Fibroblast of skin of right biceps (primary cell): ENCODE results near the gene NFIB.
A peak's percentile ranks its signal among the peaks of the same experiment; 100 is the strongest.

Source experiments
- DNase-seq: peaks from one replicate; pipeline ENCODE4 v3.0.0-alpha.2; 2013

Gene NFIB

GRCh38 chr9:14303521-14303920 lies 10.4 kb downstream of the NFIB start:
- no peak for DNase-seq

- DNase-seq = no peak
Measured at GRCh38 chr9:14303100-14303499, 10.8 kb downstream of the NFIB start.

GRCh38 chr9:14302405-14302804 lies 11.5 kb downstream of the NFIB start:
- no peak for DNase-seq

- DNase-seq = no peak
Measured at GRCh38 chr9:14301583-14302021, 12.3 kb downstream of the NFIB start.

GRCh38 chr9:14301006-14301405 lies 12.9 kb downstream of the NFIB start:
- no peak for DNase-seq

- no peak for DNase-seq
Measured at GRCh38 chr9:14300588-14300987, 13.4 kb downstream of the NFIB start.

GRCh38 chr9:14300040-14300439 lies 13.9 kb downstream of the NFIB start:
- no peak for DNase-seq

GRCh38 chr9:14298601-14299022 lies 15.3 kb downstream of the NFIB start:
- DNase-seq = no peak

GRCh38 chr9:14296495-14297113 lies 17.3 kb downstream of the NFIB start:
- no peak for DNase-seq

- DNase-seq = no peak
Measured at GRCh38 chr9:14294659-14295058, 19.3 kb downstream of the NFIB start.

GRCh38 chr9:14293801-14294200 lies 20.1 kb downstream of the NFIB start:
- DNase-seq = no peak

- DNase-seq = no peak
Measured at GRCh38 chr9:14292181-14292739, 21.7 kb downstream of the NFIB start.

- no peak for DNase-seq
Measured at GRCh38 chr9:14289916-14290315, 24.0 kb downstream of the NFIB start.

- DNase-seq = no peak
Measured at GRCh38 chr9:14288433-14288832, 25.5 kb downstream of the NFIB start.

GRCh38 chr9:14286121-14286520 lies 27.8 kb downstream of the NFIB start:
- no peak for DNase-seq

GRCh38 chr9:14283276-14283675 lies 30.7 kb downstream of the NFIB start:
- DNase-seq = peak; percentile 52

- DNase-seq = peak; percentile 53
Measured at GRCh38 chr9:14281876-14282275, 32.1 kb downstream of the NFIB start.

GRCh38 chr9:14281136-14281795 lies 32.7 kb downstream of the NFIB start:
- peak; percentile 54 for DNase-seq

GRCh38 chr9:14279671-14280070 lies 34.3 kb downstream of the NFIB start:
- DNase-seq = no peak

- DNase-seq = peak; percentile 88
Measured at GRCh38 chr9:14278291-14278721, 35.6 kb downstream of the NFIB start.

- DNase-seq = no peak
Measured at GRCh38 chr9:14277761-14278160, 36.2 kb downstream of the NFIB start.

GRCh38 chr9:14277244-14277643 lies 36.7 kb downstream of the NFIB start:
- DNase-seq = peak; percentile 94

GRCh38 chr9:14275331-14275730 lies 38.6 kb downstream of the NFIB start:
- peak; percentile 34 for DNase-seq

- DNase-seq = peak; percentile 28
Measured at GRCh38 chr9:14273696-14274121, 40.2 kb downstream of the NFIB start.
